Mesenteric fat pad (tissue), 1 donor: ENCODE results near the gene MTA1. TPM values are rescaled to one million over a fixed set of nuclear protein-coding genes. Genes with fewer than 3 reads are reported as not detected.

Source experiments
- DNase-seq: peaks from one replicate; pipeline ENCODE4 v3.0.0-alpha.2; 2020; ENCODE audit warnings: low spot score
- total RNA-seq: library from RNA; stranded (reverse); fragmentation: NEBNext Ultra II Directional; extraction: Animal tissue kit (Norgen Biotek cat#: 25700); gene quantifications from one replicate; pipeline ENCODE4 v1.2.1, GENCODE V29; 2021
- donor health status: DM: yes; HTN: yes; CAD: no.

MTA1 gene
- total RNA-seq, 1 donor from 2014 or later = 87.1 TPM

GRCh38 chr14:105386581-105387529 is 32.8 kb upstream of the MTA1 start:
- no peak for DNase-seq

- no peak for DNase-seq
These were observed 32.1 kb upstream of the MTA1 start for GRCh38 chr14:105387530-105387922.

- no peak for DNase-seq
These were observed 31.3 kb upstream of the MTA1 start for GRCh38 chr14:105388110-105388951.

- DNase-seq = no peak
These were observed 30.7 kb upstream of the MTA1 start for GRCh38 chr14:105388976-105389375.

GRCh38 chr14:105389534-105389933 is 30.1 kb upstream of the MTA1 start:
- no peak for DNase-seq

- no peak for DNase-seq
These were observed 29.4 kb upstream of the MTA1 start for GRCh38 chr14:105389976-105390848.

- DNase-seq = no peak
These were observed 28.7 kb upstream of the MTA1 start for GRCh38 chr14:105390849-105391500.

- DNase-seq = no peak
These were observed 28.1 kb upstream of the MTA1 start for GRCh38 chr14:105391541-105391940.

GRCh38 chr14:105392131-105393090 is 27.2 kb upstream of the MTA1 start:
- DNase-seq = no peak

GRCh38 chr14:105393151-105393550 is 26.5 kb upstream of the MTA1 start:
- DNase-seq = no peak

- DNase-seq = no peak
These were observed 24.7 kb upstream of the MTA1 start for GRCh38 chr14:105394714-105395537.

- DNase-seq = no peak
These were observed 24.1 kb upstream of the MTA1 start for GRCh38 chr14:105395538-105395854.

- DNase-seq = no peak
These were observed 22.2 kb upstream of the MTA1 start for GRCh38 chr14:105397350-105397931.

GRCh38 chr14:105398044-105398725 is 21.4 kb upstream of the MTA1 start, which contains the start of gene TEX22:
Gene TEX22, plus strand, starts transcription at chr14:105398538. Its CDS starts 803 bp downstream, at chr14:105399341.
- DNase-seq = peak; percentile 97

GRCh38 chr14:105398726-105399465 is 20.7 kb upstream of the MTA1 start:
- DNase-seq = no peak

- DNase-seq = no peak
These were observed 20.2 kb upstream of the MTA1 start for GRCh38 chr14:105399466-105399775.

- no peak for DNase-seq
These were observed 19.6 kb upstream of the MTA1 start for GRCh38 chr14:105400016-105400415.
